ENCODE results near the gene RUNX3. TPM values are rescaled to one million over a fixed set of nuclear protein-coding genes. Genes with fewer than 3 reads are reported as not detected.

The RUNX3 gene
- total and polyA plus RNA-seq, 2 donors (not counting 1 experiment from before 2014, with no cell fraction given): 0.48 to 0.66 TPM

- no peak overlapping the region for H2AFZ ChIP-seq (ENCODE audit: low read length)
- no peak overlapping the region for H3K4me3 ChIP-seq (replicated peaks in 1 of 4; ENCODE audit: control extremely low read depth in 1 of 4, insufficient read depth in 1 of 4, low read depth in 3 of 4, low read length in 4 of 4)
- no peaks in the 10 kb centered on the region for H3K9me3 ChIP-seq (ENCODE audit: control insufficient read depth, insufficient read depth, low read depth, low read length)
- H3K9ac ChIP-seq (ENCODE audit: insufficient read depth, low read length): no peak overlapping the region
- no peak for DNase-seq (ENCODE audit: low read depth in 2 of 2)
- no peaks in the 10 kb centered on the region for H3K36me3 ChIP-seq (ENCODE audit: control insufficient read depth, insufficient read depth, low read length)
- no peak overlapping the region for H3K27ac ChIP-seq (ENCODE audit: insufficient read depth, low read length)
- no peaks in the 10 kb centered on the region for H3K4me1 ChIP-seq (ENCODE audit: control insufficient read depth, extremely low read depth, insufficient read depth, low read length)
- peaks cover 24% of the 10 kb centered on the region for H3K27me3 ChIP-seq (ENCODE audit: control insufficient read depth, insufficient read depth, low read length)
- TF ChIP-seq CTCF (conservative IDR thresholded peaks at IDR 0.05 in 1 of 2, IDR thresholded peaks at IDR 0.05 in 1 of 2; ENCODE audit: low read depth in 1 of 2, low read length in 2 of 2) (no peak), EZH2 (IDR thresholded peaks at IDR 0.05; ENCODE audit: low read length, missing control alignments) (no peak)
- H3K4me2 ChIP-seq (ENCODE audit: extremely low read depth, insufficient read depth, low read length): no peak overlapping the region
- H4K20me1 ChIP-seq (ENCODE audit: control insufficient read depth, extremely low read depth, insufficient read depth, low read length): peaks cover 1% of the 10 kb centered on the region
- H3K79me2 ChIP-seq (ENCODE audit: control insufficient read depth, insufficient read depth, low read length): no peaks in the 10 kb centered on the region
Measured at GRCh38 chr1:24935615-24936484, 5.8 kb upstream of the RUNX3 start.

- Histone ChIP-seq H3K4me2 (ENCODE audit: extremely low read depth, insufficient read depth, low read length) (no peak overlapping the region), H4K20me1 (ENCODE audit: control insufficient read depth, extremely low read depth, insufficient read depth, low read length) (peaks cover 1% of the 10 kb centered on the region), H3K4me3 (replicated peaks in 1 of 4; ENCODE audit: control extremely low read depth in 1 of 4, insufficient read depth in 1 of 4, low read depth in 3 of 4, low read length in 4 of 4) (no peak overlapping the region), H2AFZ (ENCODE audit: low read length) (no peak overlapping the region), H3K4me1 (ENCODE audit: control insufficient read depth, extremely low read depth, insufficient read depth, low read length) (no peaks in the 10 kb centered on the region), H3K9ac (ENCODE audit: insufficient read depth, low read length) (no peak overlapping the region), H3K27me3 (ENCODE audit: control insufficient read depth, insufficient read depth, low read length) (peaks cover 29% of the 10 kb centered on the region), H3K27ac (ENCODE audit: insufficient read depth, low read length) (no peak overlapping the region), H3K79me2 (ENCODE audit: control insufficient read depth, insufficient read depth, low read length) (no peaks in the 10 kb centered on the region), H3K36me3 (ENCODE audit: control insufficient read depth, insufficient read depth, low read length) (no peaks in the 10 kb centered on the region), H3K9me3 (ENCODE audit: control insufficient read depth, insufficient read depth, low read depth, low read length) (no peaks in the 10 kb centered on the region)
- TF ChIP-seq CTCF (conservative IDR thresholded peaks at IDR 0.05 in 1 of 2, IDR thresholded peaks at IDR 0.05 in 1 of 2; ENCODE audit: low read depth in 1 of 2, low read length in 2 of 2) (no peak), EZH2 (IDR thresholded peaks at IDR 0.05; ENCODE audit: low read length, missing control alignments) (no peak)
- DNase-seq (ENCODE audit: low read depth in 2 of 2): no peak
Measured at GRCh38 chr1:24935196-24935526, 5.1 kb upstream of the RUNX3 start.

GRCh38 chr1:24934310-24935195, 4.5 kb upstream of the RUNX3 start:
- no peak overlapping the region for H3K4me2 ChIP-seq (ENCODE audit: extremely low read depth, insufficient read depth, low read length)
- H3K79me2 ChIP-seq (ENCODE audit: control insufficient read depth, insufficient read depth, low read length): no peaks in the 10 kb centered on the region
- H4K20me1 ChIP-seq (ENCODE audit: control insufficient read depth, extremely low read depth, insufficient read depth, low read length): no peaks in the 10 kb centered on the region
- H3K27ac ChIP-seq (ENCODE audit: insufficient read depth, low read length): no peak overlapping the region
- no peaks in the 10 kb centered on the region for H3K9me3 ChIP-seq (ENCODE audit: control insufficient read depth, insufficient read depth, low read depth, low read length)
- no peaks in the 10 kb centered on the region for H3K4me1 ChIP-seq (ENCODE audit: control insufficient read depth, extremely low read depth, insufficient read depth, low read length)
- no peak overlapping the region for H3K4me3 ChIP-seq (replicated peaks in 1 of 4; ENCODE audit: control extremely low read depth in 1 of 4, insufficient read depth in 1 of 4, low read depth in 3 of 4, low read length in 4 of 4)
- no peak overlapping the region for H3K9ac ChIP-seq (ENCODE audit: insufficient read depth, low read length)
- DNase-seq (ENCODE audit: low read depth in 2 of 2): no peak
- peaks cover 29% of the 10 kb centered on the region for H3K27me3 ChIP-seq (ENCODE audit: control insufficient read depth, insufficient read depth, low read length)
- no peak overlapping the region for H2AFZ ChIP-seq (ENCODE audit: low read length)
- TF ChIP-seq CTCF (conservative IDR thresholded peaks at IDR 0.05 in 1 of 2, IDR thresholded peaks at IDR 0.05 in 1 of 2; ENCODE audit: low read depth in 1 of 2, low read length in 2 of 2): no peak
- TF ChIP-seq EZH2 (IDR thresholded peaks at IDR 0.05; ENCODE audit: low read length, missing control alignments): no peak
- H3K36me3 ChIP-seq (ENCODE audit: control insufficient read depth, insufficient read depth, low read length): no peaks in the 10 kb centered on the region

Measured in fibroblast of lung (primary cell).